ENCODE measurements around the gene LPP. TPM values are rescaled to one million over a fixed set of nuclear protein-coding genes. Genes with fewer than 3 reads are reported as not detected.

Gene LPP
- polyA plus RNA-seq, 3 donors, result 14.1 to 23.2 (median 15.3) TPM

GRCh38 chr3:188660415-188660814, 506.5 kb downstream of the LPP start:
- H3K27me3 Mint-ChIP-seq (ENCODE audit: low read depth in 3 of 3), result no peaks in the 10 kb centered on the region
- no peak overlapping the region for H2AFZ ChIP-seq (ENCODE audit: insufficient read depth, low read depth, low read length, poor library complexity, severe bottlenecking)
- H3K9me3 ChIP-seq (replicated peaks in 1 of 2; ENCODE audit: control insufficient read depth in 1 of 2, insufficient read depth in 1 of 2, low read length in 2 of 2), result no peaks in the 10 kb centered on the region
- H3K79me2 ChIP-seq (ENCODE audit: insufficient read depth, low read length), result no peaks in the 10 kb centered on the region
- H3K4me1 Mint-ChIP-seq, result peaks cover 28% of the 10 kb centered on the region
- no peaks in the 10 kb centered on the region for H3K9me3 Mint-ChIP-seq
- WGBS (ENCODE audit: insufficient coverage), result no CpG with 5 or more reads among the region's 1 CpG
- H3K36me3 ChIP-seq (replicated peaks in 1 of 2; ENCODE audit: control insufficient read depth in 1 of 2, insufficient read depth in 2 of 2, low read length in 2 of 2), result no peaks in the 10 kb centered on the region
- no peaks in the 10 kb centered on the region for H4K20me1 ChIP-seq (ENCODE audit: insufficient read depth, low read length)
- no peak for DNase-seq
- H3K27ac ChIP-seq (ENCODE audit: low read depth in 1 of 2, low read length in 2 of 2), result no peak overlapping the region
- H3K4me3 Mint-ChIP-seq, result no peak overlapping the region
- H3K27ac Mint-ChIP-seq, result no peak overlapping the region
- H3K4me1 ChIP-seq (ENCODE audit: control insufficient read depth in 1 of 2, insufficient read depth in 2 of 2, low read length in 2 of 2), result peaks cover 3 to 8% of the 10 kb centered on the region in 2 donors
- H3K36me3 Mint-ChIP-seq, result no peaks in the 10 kb centered on the region
- no peak overlapping the region for H3K4me3 ChIP-seq (replicated peaks in 1 of 3; ENCODE audit: low read depth in 2 of 3, low read length in 3 of 3)
- no peak overlapping the region for H3K4me2 ChIP-seq (replicated peaks; ENCODE audit: extremely low read depth, low read length, poor library complexity, severe bottlenecking)
- no peak overlapping the region for H3K9ac ChIP-seq (ENCODE audit: insufficient read depth, low read length, poor library complexity, severe bottlenecking)
- H3K27me3 ChIP-seq (ENCODE audit: control insufficient read depth in 2 of 2, insufficient read depth in 2 of 2, low read length in 2 of 2), result no peaks in the 10 kb centered on the region
- intact Hi-C loops (cut with micrococcal nuclease), result no loop called here
- no peak for TF ChIP-seq CTCF (IDR thresholded peaks at IDR 0.05)

GRCh38 chr3:188661806-188662205, 507.8 kb downstream of the LPP start:
- no peak overlapping the region for H3K4me3 ChIP-seq (replicated peaks in 1 of 3; ENCODE audit: low read depth in 2 of 3, low read length in 3 of 3)
- no peaks in the 10 kb centered on the region for H4K20me1 ChIP-seq (ENCODE audit: insufficient read depth, low read length)
- Mint-ChIP-seq H3K27ac (no peak overlapping the region), H3K27me3 (ENCODE audit: low read depth in 3 of 3) (no peaks in the 10 kb centered on the region), H3K4me3 (no peak overlapping the region), H3K9me3 (no peaks in the 10 kb centered on the region), H3K4me1 (peaks cover 23% of the 10 kb centered on the region), H3K36me3 (no peaks in the 10 kb centered on the region)
- no peak overlapping the region for H2AFZ ChIP-seq (ENCODE audit: insufficient read depth, low read depth, low read length, poor library complexity, severe bottlenecking)
- H3K9ac ChIP-seq (ENCODE audit: insufficient read depth, low read length, poor library complexity, severe bottlenecking), result no peak overlapping the region
- no peak for DNase-seq
- H3K9me3 ChIP-seq (replicated peaks in 1 of 2; ENCODE audit: control insufficient read depth in 1 of 2, insufficient read depth in 1 of 2, low read length in 2 of 2), result no peaks in the 10 kb centered on the region
- intact Hi-C loops (cut with micrococcal nuclease), result no loop called here
- no peak for TF ChIP-seq CTCF (IDR thresholded peaks at IDR 0.05)
- H3K36me3 ChIP-seq (replicated peaks in 1 of 2; ENCODE audit: control insufficient read depth in 1 of 2, insufficient read depth in 2 of 2, low read length in 2 of 2), result no peaks in the 10 kb centered on the region
- H3K4me1 ChIP-seq (ENCODE audit: control insufficient read depth in 1 of 2, insufficient read depth in 2 of 2, low read length in 2 of 2), result peaks cover 0 to under 1% of the 10 kb centered on the region in 2 donors
- no CpG with 5 or more reads among the region's 2 CpGs for WGBS (ENCODE audit: insufficient coverage)
- no peaks in the 10 kb centered on the region for H3K27me3 ChIP-seq (ENCODE audit: control insufficient read depth in 2 of 2, insufficient read depth in 2 of 2, low read length in 2 of 2)
- no peaks in the 10 kb centered on the region for H3K79me2 ChIP-seq (ENCODE audit: insufficient read depth, low read length)
- H3K27ac ChIP-seq (ENCODE audit: low read depth in 1 of 2, low read length in 2 of 2), result no peak overlapping the region
- H3K4me2 ChIP-seq (replicated peaks; ENCODE audit: extremely low read depth, low read length, poor library complexity, severe bottlenecking), result no peak overlapping the region

Measured in CD14-positive monocyte (primary cell).